SK-N-SH treated with all-trans-retinoic acid at 6 μM for 48 hours (cell line): Measurements from ENCODE around the gene SDK1.

Experiments used
- ESRRG ChIP-seq: fragments of 250-450 bp; sonication (Bioruptor Pico); IDR thresholded peaks from 2 replicates; pipeline ENCODE4 v1.6.1; 2021; ENCODE audit warnings: mild to moderate bottlenecking
- RARB ChIP-seq: fragments of 250-450 bp; sonication (Bioruptor Pico); IDR thresholded peaks from 2 replicates; pipeline ENCODE4 v1.8.0; 2021; ENCODE audit warnings: mild to moderate bottlenecking, moderate library complexity
- SNAI2 ChIP-seq: fragments of 250-450 bp; sonication (Bioruptor Pico); IDR thresholded peaks from 2 replicates; pipeline ENCODE4 v1.5.0; 2020; ENCODE audit warnings: mild to moderate bottlenecking, moderate library complexity
- TCF4 ChIP-seq: fragments of 250-450 bp; sonication (Bioruptor Pico); IDR thresholded peaks from 2 replicates; pipeline ENCODE4 v1.8.0; 2021; ENCODE audit warnings: mild to moderate bottlenecking, moderate library complexity, borderline replicate concordance
- ZFP3 ChIP-seq: fragments of 250-450 bp; sonication (Bioruptor Pico); IDR thresholded peaks from 2 replicates; pipeline ENCODE4 v1.5.0; 2020; ENCODE audit warnings: mild to moderate bottlenecking, moderate library complexity
- ZFP30 ChIP-seq: fragments of 450-650 bp; formaldehyde crosslinking; IDR thresholded peaks from 2 replicates; pipeline ENCODE4 v1.5.0; 2022; ENCODE audit warnings: mild to moderate bottlenecking, moderate library complexity
- TF ChIP-seq, protein P1 (sequence below): fragments of 250-450 bp; sonication (Bioruptor Pico); IDR thresholded peaks from 2 replicates; pipeline ENCODE4 v1.5.1; 2021; ENCODE audit warnings: mild to moderate bottlenecking, moderate library complexity

DNA sequence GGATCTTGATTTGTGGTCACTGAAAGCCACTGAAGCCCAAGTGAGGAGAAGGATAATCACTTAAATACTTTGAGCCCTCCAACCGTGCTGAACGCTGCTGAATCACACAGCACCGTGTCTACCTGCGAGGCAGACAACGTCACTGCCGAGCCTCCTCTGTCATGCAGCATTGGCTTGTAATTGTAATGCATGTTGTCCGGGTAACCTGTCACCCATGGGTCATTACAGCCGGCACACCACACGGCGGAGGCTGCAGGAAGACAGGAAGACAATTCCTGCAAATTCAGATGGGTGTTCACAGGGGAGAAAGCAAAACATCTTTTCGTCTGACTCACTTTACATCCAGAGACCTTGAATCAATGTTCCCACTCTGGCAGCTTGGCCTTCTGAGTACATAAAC, 835.0 kb downstream of the SDK1 start:
- TF ChIP-seq RARB (CRISPR knock-in tag) (no peak), ZFP30 (CRISPR knock-in tag) (no peak), ESRRG (CRISPR knock-in tag) (no peak), TCF4 (CRISPR knock-in tag) (no peak), ZFP3 (CRISPR knock-in tag) (no peak), SNAI2 (CRISPR knock-in tag) (no peak)
- TF ChIP-seq, protein P1, sequence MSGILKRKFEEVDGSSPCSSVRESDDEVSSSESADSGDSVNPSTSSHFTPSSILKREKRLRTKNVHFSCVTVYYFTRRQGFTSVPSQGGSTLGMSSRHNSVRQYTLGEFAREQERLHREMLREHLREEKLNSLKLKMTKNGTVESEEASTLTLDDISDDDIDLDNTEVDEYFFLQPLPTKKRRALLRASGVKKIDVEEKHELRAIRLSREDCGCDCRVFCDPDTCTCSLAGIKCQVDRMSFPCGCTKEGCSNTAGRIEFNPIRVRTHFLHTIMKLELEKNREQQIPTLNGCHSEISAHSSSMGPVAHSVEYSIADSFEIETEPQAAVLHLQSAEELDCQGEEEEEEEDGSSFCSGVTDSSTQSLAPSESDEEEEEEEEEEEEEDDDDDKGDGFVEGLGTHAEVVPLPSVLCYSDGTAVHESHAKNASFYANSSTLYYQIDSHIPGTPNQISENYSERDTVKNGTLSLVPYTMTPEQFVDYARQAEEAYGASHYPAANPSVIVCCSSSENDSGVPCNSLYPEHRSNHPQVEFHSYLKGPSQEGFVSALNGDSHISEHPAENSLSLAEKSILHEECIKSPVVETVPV, result no peak
